Endodermal cell (in vitro differentiated cells): ENCODE measurements around the gene SORCS2. TPM values are rescaled to one million over a fixed set of nuclear protein-coding genes. Genes with fewer than 3 reads are reported as not detected.

Source experiments
- DNase-seq: peaks from one replicate; pipeline ENCODE4 v3.0.0-alpha.2; 2017
- H3K27ac ChIP-seq: 2 replicates; pipeline ENCODE4 v1.5.1; 2013; ENCODE audit warnings: mild to moderate bottlenecking, low read depth, low read length, moderate library complexity
- H3K27me3 ChIP-seq: 2 replicates; pipeline ENCODE4 v1.6.1; 2013; ENCODE audit warnings: mild to moderate bottlenecking, low read length, moderate library complexity; ENCODE audit not compliant: insufficient read depth, control insufficient read depth, poor library complexity, severe bottlenecking
- H3K36me3 ChIP-seq: 2 replicates; pipeline ENCODE4 v1.7.0; 2013; ENCODE audit warnings: mild to moderate bottlenecking, low read length, moderate library complexity; ENCODE audit not compliant: control insufficient read depth, insufficient read depth
- H3K4me1 ChIP-seq: one replicate; pipeline ENCODE4 v1.7.0; 2013; ENCODE audit warnings: low read length; ENCODE audit not compliant: control insufficient read depth, insufficient read depth
- H3K4me3 ChIP-seq: 2 replicates; pipeline ENCODE4 v1.5.1; 2013; ENCODE audit warnings: mild to moderate bottlenecking, low read length, moderate library complexity
- H3K9ac ChIP-seq: 2 replicates; pipeline ENCODE4 v1.6.1; 2013; ENCODE audit warnings: mild to moderate bottlenecking, low read length, moderate library complexity; ENCODE audit not compliant: poor library complexity, severe bottlenecking; ENCODE audit errors: extremely low read depth
- H3K9me3 ChIP-seq: 2 replicates; pipeline ENCODE4 v1.6.1; 2013; ENCODE audit warnings: mild to moderate bottlenecking, low read length, moderate library complexity; ENCODE audit not compliant: control insufficient read depth
- H3K27ac Mint-ChIP-seq: 2 replicates; pipeline ENCODE4 v1.8.0; 2020; ENCODE audit warnings: mixed read lengths
- H3K27me3 Mint-ChIP-seq: 2 replicates; pipeline ENCODE4 v1.8.0; 2021; ENCODE audit warnings: mild to moderate bottlenecking, mixed read lengths; ENCODE audit not compliant: insufficient read depth
- H3K36me3 Mint-ChIP-seq: 2 replicates; pipeline ENCODE4 v1.8.0; 2020; ENCODE audit warnings: low read depth, mixed read lengths
- H3K4me1 Mint-ChIP-seq: 2 replicates; pipeline ENCODE4 v1.8.0; 2020; ENCODE audit warnings: mixed read lengths
- H3K4me3 Mint-ChIP-seq: 2 replicates; pipeline ENCODE4 v1.8.0; 2020; ENCODE audit warnings: mild to moderate bottlenecking, moderate library complexity, mixed read lengths
- H3K9me3 Mint-ChIP-seq: 2 replicates; pipeline ENCODE4 v1.8.0; 2020; ENCODE audit warnings: mild to moderate bottlenecking, mixed read lengths
- WGBS, 2 experiments: methylation state at CpG; one replicate each; pipeline versions ENCODE4 v1.1.5 to v1.1.7; 2013; ENCODE audit warnings: missing lambda C conversion rate in 2 of 2, mixed read lengths in 1 of 2; ENCODE audit not compliant: insufficient coverage in 1 of 2, insufficient read length in 1 of 2; 5-methylcytosine and 5-hydroxymethylcytosine counted together
- total RNA-seq, 2 donors: library from RNA; stranded (reverse); fragmentation: NEBNext Ultra II Directional in 1 of 2; extraction: Animal tissue kit (Norgen Biotek cat#: 25700) in 1 of 2; gene quantifications; 2 replicates in 1 of 2; 3 replicates in 1 of 2; pipeline ENCODE4 v1.2.1, GENCODE V29; 2021
- TF ChIP-seq, protein P1 (sequence below): fragments of 200-600 bp; sonication (generic); conservative IDR thresholded peaks from 2 replicates; pipeline ENCODE4 v1.5.0; 2021; ENCODE audit warnings: antibody characterized with exemption, mild to moderate bottlenecking

Gene SORCS2
- total RNA-seq, 2 donors from 2014 or later = 1.4 to 1.9 TPM

- Mint-ChIP-seq H3K36me3 (no peaks in the 10 kb centered on the region), H3K4me1 (peaks cover 1% of the 10 kb centered on the region)
- WGBS, 2 experiments = 95 to 100% methylated on average over 2 to 4 of the region's 4 CpGs
Observed at GRCh38 chr4:7362862-7363430, 170.6 kb downstream of the SORCS2 start.

GRCh38 chr4:7364979-7365378, 172.6 kb downstream of the SORCS2 start:
- Histone ChIP-seq H3K9me3 (no peaks in the 10 kb centered on the region), H3K36me3 (no peaks in the 10 kb centered on the region), H3K27me3 (peaks cover 48% of the 10 kb centered on the region), H3K27ac (no peak overlapping the region), H3K9ac (no peak overlapping the region), H3K4me1 (no peaks in the 10 kb centered on the region), H3K4me3 (no peak overlapping the region)
- Mint-ChIP-seq H3K27ac (no peak overlapping the region), H3K9me3 (no peaks in the 10 kb centered on the region), H3K36me3 (no peaks in the 10 kb centered on the region), H3K4me1 (no peaks in the 10 kb centered on the region), H3K4me3 (no peak overlapping the region), H3K27me3 (peaks cover 48% of the 10 kb centered on the region)
- no peak for DNase-seq
- TF ChIP-seq, protein P1, sequence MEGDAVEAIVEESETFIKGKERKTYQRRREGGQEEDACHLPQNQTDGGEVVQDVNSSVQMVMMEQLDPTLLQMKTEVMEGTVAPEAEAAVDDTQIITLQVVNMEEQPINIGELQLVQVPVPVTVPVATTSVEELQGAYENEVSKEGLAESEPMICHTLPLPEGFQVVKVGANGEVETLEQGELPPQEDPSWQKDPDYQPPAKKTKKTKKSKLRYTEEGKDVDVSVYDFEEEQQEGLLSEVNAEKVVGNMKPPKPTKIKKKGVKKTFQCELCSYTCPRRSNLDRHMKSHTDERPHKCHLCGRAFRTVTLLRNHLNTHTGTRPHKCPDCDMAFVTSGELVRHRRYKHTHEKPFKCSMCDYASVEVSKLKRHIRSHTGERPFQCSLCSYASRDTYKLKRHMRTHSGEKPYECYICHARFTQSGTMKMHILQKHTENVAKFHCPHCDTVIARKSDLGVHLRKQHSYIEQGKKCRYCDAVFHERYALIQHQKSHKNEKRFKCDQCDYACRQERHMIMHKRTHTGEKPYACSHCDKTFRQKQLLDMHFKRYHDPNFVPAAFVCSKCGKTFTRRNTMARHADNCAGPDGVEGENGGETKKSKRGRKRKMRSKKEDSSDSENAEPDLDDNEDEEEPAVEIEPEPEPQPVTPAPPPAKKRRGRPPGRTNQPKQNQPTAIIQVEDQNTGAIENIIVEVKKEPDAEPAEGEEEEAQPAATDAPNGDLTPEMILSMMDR = no peak
- WGBS, 2 experiments = 90% methylated on average over 2 to 5 of the region's 5 CpGs

More at GRCh38 chr4:7362862-7363430, 170.6 kb downstream of the SORCS2 start:
- H3K9ac ChIP-seq = no peak overlapping the region
- H3K36me3 ChIP-seq = no peaks in the 10 kb centered on the region
- Mint-ChIP-seq H3K27ac (no peak overlapping the region), H3K9me3 (no peaks in the 10 kb centered on the region), H3K27me3 (peaks cover 41% of the 10 kb centered on the region), H3K4me3 (no peak overlapping the region)
- H3K4me3 ChIP-seq = no peak overlapping the region
- H3K4me1 ChIP-seq = no peaks in the 10 kb centered on the region
- no peaks in the 10 kb centered on the region for H3K9me3 ChIP-seq
- H3K27ac ChIP-seq = no peak overlapping the region
- H3K27me3 ChIP-seq = peaks cover 68% of the 10 kb centered on the region
- TF ChIP-seq, protein P1 = no peak
- no peak for DNase-seq

GRCh38 chr4:7365462-7366179, 173.3 kb downstream of the SORCS2 start:
- no peaks in the 10 kb centered on the region for H3K4me1 ChIP-seq
- Mint-ChIP-seq H3K27me3 (peaks cover 51% of the 10 kb centered on the region), H3K27ac (no peak overlapping the region)

More at GRCh38 chr4:7365462-7366179, 173.3 kb downstream of the SORCS2 start:
- TF ChIP-seq, protein P1 = no peak
- Histone ChIP-seq H3K36me3 (no peaks in the 10 kb centered on the region), H3K27me3 (peaks cover 41% of the 10 kb centered on the region), H3K4me3 (no peak overlapping the region), H3K27ac (no peak overlapping the region), H3K9me3 (no peaks in the 10 kb centered on the region), H3K9ac (no peak overlapping the region)
- no peak overlapping the region for H3K4me3 Mint-ChIP-seq
- WGBS, 2 experiments = 91 to 93% methylated on average over 14 to 22 of the region's 22 CpGs
- no peaks in the 10 kb centered on the region for H3K9me3 Mint-ChIP-seq
- DNase-seq = no peak
- no peaks in the 10 kb centered on the region for H3K4me1 Mint-ChIP-seq
- H3K36me3 Mint-ChIP-seq = no peaks in the 10 kb centered on the region
